GM12878 (cell line): ENCODE results near the gene AMPH. TPM values are rescaled to one million over a fixed set of nuclear protein-coding genes. Genes with fewer than 3 reads are reported as not detected.
"Not testable (repeated sequence)": the region's sequence is repeated elsewhere in the genome, so short reads cannot be mapped to it uniquely, and the experiment has no call there.

Source experiments
- ATAC-seq: fragments of 200-7000 bp; cut with Tn5 transposase; 3 replicates; pipeline ENCODE4 v1.9.1; 2020; ENCODE audit warnings: mild to moderate bottlenecking, moderate library complexity
- BruUV-seq: library from RNA; stranded (reverse); fragments of 400-500 nt; replicated peaks from 2 replicates; lab custom pipeline; 2021; lab: Mats Ljungman, UMichigan
- CTCF ChIA-PET: fragments of 300-600 bp; sonication (Branson Sonifier 250); formaldehyde crosslinking; extraction: SDS; loops from one replicate; lab custom pipeline; 2021; ENCODE audit warnings: inconsistent platforms; lab: Yijun Ruan, JAX
- POLR2A ChIA-PET: fragments of 350-600 bp; formaldehyde crosslinking; extraction: SDS; loops from one replicate; lab custom pipeline; 2021; ENCODE audit warnings: inconsistent platforms; lab: Charles Lee
- RAD21 ChIA-PET: fragments of 300-600 bp; sonication (Branson Sonifier 250); formaldehyde crosslinking; loops from one replicate; lab custom pipeline; 2023; ENCODE audit warnings: antibody characterized with exemption; ENCODE audit not compliant: unreplicated experiment; lab: Charles Lee
- SMC1A ChIA-PET: fragments of 300-600 bp; sonication (Branson Sonifier 250); formaldehyde crosslinking; loops from one replicate; lab custom pipeline; 2023; ENCODE audit not compliant: unreplicated experiment, uncharacterized antibody; lab: Charles Lee
- DNase-seq: peaks from one replicate; pipeline ENCODE4 v3.0.0-alpha.2; 2011; ENCODE audit warnings: low read depth, low spot score
- FAIRE-seq: peaks from 3 replicates; lab custom pipeline; 2011; peaks lifted over from hg19 to GRCh38; lab: Jason Lieb, UNC
- H2AFZ ChIP-seq: 2 replicates; pipeline ENCODE4 v1.6.0; 2011; ENCODE audit warnings: low read depth, low read length, control low read depth; ENCODE audit not compliant: control insufficient read depth
- H3K27ac ChIP-seq: 2 replicates; pipeline ENCODE4 v1.5.1; 2011; ENCODE audit warnings: control low read depth; ENCODE audit not compliant: control insufficient read depth, insufficient read depth
- H3K27me3 ChIP-seq, 2 experiments: replicated peaks in 1 of 2; 2 replicates each; pipeline versions ENCODE4 v1.6.0 to v1.6.1; 2011; ENCODE audit warnings: low read length in 1 of 2; ENCODE audit not compliant: control insufficient read depth in 2 of 2, insufficient read depth in 2 of 2
- H3K36me3 ChIP-seq, 2 experiments: 2 replicates each; pipeline ENCODE4 v1.5.1; 2011; ENCODE audit warnings: low read length in 1 of 2; ENCODE audit not compliant: control insufficient read depth in 2 of 2, insufficient read depth in 2 of 2
- H3K4me1 ChIP-seq: 2 replicates; pipeline ENCODE4 v1.6.1; 2011; ENCODE audit warnings: mild to moderate bottlenecking, low read length, moderate library complexity, mixed read lengths; ENCODE audit not compliant: control insufficient read depth, insufficient read depth
- H3K4me2 ChIP-seq: 2 replicates; pipeline ENCODE4 v1.6.0; 2011; ENCODE audit warnings: control low read depth; ENCODE audit not compliant: control insufficient read depth, insufficient read depth
- H3K4me3 ChIP-seq: fragments of 200-600 bp; sonication (generic); 2 replicates; pipeline ENCODE4 v1.5.1; 2016
- H3K79me2 ChIP-seq: 2 replicates; pipeline ENCODE4 v1.6.0; 2011; ENCODE audit warnings: low read length; ENCODE audit not compliant: control insufficient read depth, insufficient read depth
- H3K9ac ChIP-seq: 2 replicates; pipeline ENCODE4 v1.8.0; 2011; ENCODE audit warnings: low read length, control low read depth, mixed read lengths; ENCODE audit not compliant: control insufficient read depth, insufficient read depth
- H3K9me3 ChIP-seq: replicated peaks from 3 replicates; pipeline ENCODE4 v1.5.1; 2011; ENCODE audit warnings: mild to moderate bottlenecking, low read length; ENCODE audit not compliant: control insufficient read depth, insufficient read depth
- H4K20me1 ChIP-seq: 2 replicates; pipeline ENCODE4 v1.6.0; 2011; ENCODE audit not compliant: control insufficient read depth, insufficient read depth
- CHD1 ChIP-seq: IDR thresholded peaks from 2 replicates; pipeline ENCODE4 v1.6.1; 2012; ENCODE audit warnings: low read depth, low read length, improper control_type of control experiment
- EP300 ChIP-seq, 2 experiments: fragments of 150-350 bp in 1 of 2; IDR thresholded peaks; 2 replicates each; pipeline ENCODE4 v1.6.1; 2011 to 2012; ENCODE audit warnings: low read depth in 2 of 2, low read length in 2 of 2, borderline replicate concordance in 1 of 2, improper control_type of control experiment in 1 of 2, inconsistent platforms in 1 of 2; ENCODE audit not compliant: control insufficient read depth in 1 of 2
- HDAC2 ChIP-seq: fragments of 200-600 bp; sonication (generic); IDR thresholded peaks from 2 replicates; pipeline ENCODE4 v1.6.1; 2017
- RAD51 ChIP-seq: fragments of 450-650 bp; IDR thresholded peaks from 2 replicates; pipeline ENCODE4 v1.6.1; 2016; ENCODE audit warnings: moderate library complexity, mild to moderate bottlenecking, inconsistent platforms
- WGBS: methylation state at CpG from one replicate; pipeline ENCODE4 v1.1.6; 2016; ENCODE audit warnings: low lambda C conversion rate; ENCODE audit not compliant: insufficient replicate concordance, insufficient coverage; ENCODE audit errors: missing lambda C conversion rate; 5-methylcytosine and 5-hydroxymethylcytosine counted together
- in situ Hi-C: fragments of 300-500 bp; cut with MboI; formaldehyde crosslinking; loops from 9 replicates; pipeline ENCODE4 v1.14.3; 2018; ENCODE audit warnings: mixed read lengths
- intact Hi-C: fragments of 100-400 bp; cut with micrococcal nuclease; formaldehyde crosslinking; loops from one replicate; pipeline ENCODE4 v1.14.2; 2022; ENCODE audit not compliant: unreplicated experiment
- polyA plus RNA-seq, 11 experiments: library from polyadenylated mRNA; depleted of rRNA in 4 of 11; unstranded in 6 of 11; stranded (reverse) in 5 of 11; fragments of >200 nt; fragmentation: Nextera tagmentation in 4 of 11; fragmentation: Illumina TruSeq in 1 of 11; extraction: Ambion mirVana in 4 of 11; extraction: Trizol in 1 of 11; gene quantifications; 1 replicate in 1 of 11; 2 replicates in 10 of 11; pipeline versions ENCODE4 v1.2.1 to v1.2.3, GENCODE V29; 2011 to 2016; ENCODE audit warnings: inconsistent platforms in 2 of 11, missing spikeins in 2 of 11, low read depth in 1 of 11
- total RNA-seq, 4 experiments: library from RNA; depleted of rRNA in 3 of 4; stranded (reverse); fragments of >200 nt in 3 of 4; fragmentation: Illumina TruSeq in 1 of 4; extraction: Trizol in 1 of 4; gene quantifications; 2 replicates each; pipeline versions ENCODE4 v1.2.1 to v1.2.3, GENCODE V29; 2013 to 2021

AMPH gene
- total and polyA plus RNA-seq, 10 of the 15 experiments (the other 5 are each of a cell fraction or from before 2014, with no cell fraction given), result 0.03 to 0.24 (median 0.08) TPM; not detected in 2

- ChIA-PET POLR2A (no interaction called here), SMC1A (interaction anchor here (1.1 kb wide), 1 partner anchor 11 kb away, joined by 3 read pairs; no protein-coding TSS in a partner anchor), CTCF (interaction anchor here (0.6 to 4.5 kb wide), 4 partner anchors 26 to 638 kb away, joined by 3 to 27 read pairs (median 8); no protein-coding TSS in a partner anchor), RAD21 (interaction anchor here (1.6 to 1.7 kb wide), 2 partner anchors 10 to 265 kb away, joined by 4 read pairs; no protein-coding TSS in a partner anchor)
- TF ChIP-seq CHD1 (no peak), HDAC2 (no peak), EP300 (IDR thresholded peaks at IDR 0.05; ENCODE audit: borderline replicate concordance in 1 of 2, control insufficient read depth in 1 of 2, low read depth in 2 of 2, low read length in 2 of 2) (no peak), RAD51 (no peak)
- Histone ChIP-seq H3K4me2 (no peak overlapping the region), H3K79me2 (no peaks in the 10 kb centered on the region), H3K4me1 (peaks cover 13% of the 10 kb centered on the region), H4K20me1 (no peaks in the 10 kb centered on the region), H3K36me3 (no peaks in the 10 kb centered on the region), H2AFZ (no peak overlapping the region), H3K27me3 (no peaks in the 10 kb centered on the region), H3K9ac (no peak overlapping the region), H3K27ac (no peak overlapping the region), H3K9me3 (no peaks in the 10 kb centered on the region; the same call in 2 of the 3 replicates), H3K4me3 (no peak overlapping the region)
- intact Hi-C loops, result loop anchor here (10.0 kb wide), 2 partner anchors 158 to 328 kb away; no protein-coding TSS in a partner anchor
- ATAC-seq (no peak), FAIRE-seq (no peak), DNase-seq (no peak)
- BruUV-seq, result no TSS peak
- 52% methylated on average over 2 of the region's 2 CpGs for WGBS
- in situ Hi-C loops, result loop anchor here (5.0 kb wide), 1 partner anchor 265 kb away; no protein-coding TSS in a partner anchor
Observed at GRCh38 chr7:38396852-38397251, 234.3 kb downstream of the AMPH start.

GRCh38 chr7:38395921-38396552, 235.1 kb downstream of the AMPH start:
- H3K36me3 ChIP-seq, H3K9ac ChIP-seq, H4K20me1 ChIP-seq, H3K79me2 ChIP-seq, H3K9me3 ChIP-seq, POLR2A ChIA-PET, H3K4me3 ChIP-seq, H3K27me3 ChIP-seq, FAIRE-seq, H3K4me2 ChIP-seq, BruUV-seq, ATAC-seq, H3K27ac ChIP-seq, DNase-seq, H2AFZ ChIP-seq: not testable (repeated sequence)
- peaks cover 13% of the 10 kb centered on the region for H3K4me1 ChIP-seq
- in situ Hi-C loops (loop anchor here (5.0 kb wide), 1 partner anchor 266 kb away; no protein-coding TSS in a partner anchor), intact Hi-C loops (loop anchor here (10.0 kb wide), 2 partner anchors 159 to 329 kb away; no protein-coding TSS in a partner anchor)
- CTCF ChIA-PET, result interaction anchor here (0.6 to 4.5 kb wide), 4 partner anchors 26 to 639 kb away, joined by 3 to 27 read pairs (median 8); no protein-coding TSS in a partner anchor
- RAD21 ChIA-PET, result interaction anchor here (1.6 to 1.7 kb wide), 2 partner anchors 11 to 265 kb away, joined by 4 read pairs; no protein-coding TSS in a partner anchor
- SMC1A ChIA-PET, result interaction anchor here (0.7 to 1.1 kb wide), 2 partner anchors 10 to 1498 kb away, joined by 3 read pairs; no protein-coding TSS in a partner anchor
- 20% methylated on average over 1 of the region's 1 CpG for WGBS
